Transverse colon (tissue), 4 donors: ENCODE results near the gene ACOT6.
"Not testable (repeated sequence)": the region's sequence is repeated elsewhere in the genome, so short reads cannot be mapped to it uniquely, and the experiment has no call there.

Source experiments
- CTCF ChIP-seq, 5 experiments: fragments of 200-600 bp in 3 of 5; fragments of 450-650 bp in 2 of 5; sonication (generic) in 3 of 5; IDR thresholded peaks; 1 replicate in 2 of 5; 2 replicates in 3 of 5; pipeline ENCODE4 v1.5.1; 2016 to 2017; ENCODE audit warnings: antibody characterized with exemption in 5 of 5, inconsistent platforms in 3 of 5, mild to moderate bottlenecking in 2 of 5, moderate library complexity in 1 of 5
- POLR2AphosphoS5 ChIP-seq, 3 donors: sonication (generic); formaldehyde crosslinking; IDR thresholded peaks; one replicate each; pipeline ENCODE4 v1.6.1; 2016; ENCODE audit warnings: antibody characterized with exemption in 3 of 3

- not testable (repeated sequence) for TF ChIP-seq CTCF, POLR2AphosphoS5 (IDR thresholded peaks at IDR 0.05)
Observed at GRCh38 chr14:73590673-73591004, 21.7 kb upstream of the ACOT6 start.
